Kidney (tissue), 14 donors: ENCODE results near the gene ECM2. TPM values are rescaled to one million over a fixed set of nuclear protein-coding genes. Genes with fewer than 3 reads are reported as not detected.

ENCODE experiments used
- DNase-seq, 5 donors: peaks; one replicate each; pipeline ENCODE4 v3.0.0-alpha.2; 2013 to 2020
- FAIRE-seq: peaks from 2 replicates; lab custom pipeline; 2012; peaks lifted over from hg19 to GRCh38; lab: Jason Lieb, UNC
- H3K27ac ChIP-seq, 2 donors: one replicate each; pipeline ENCODE4 v1.7.0; 2013; ENCODE audit warnings: low read depth in 2 of 2, low read length in 2 of 2, inconsistent platforms in 1 of 2
- H3K27me3 ChIP-seq: one replicate; pipeline ENCODE4 v1.7.1; 2013; ENCODE audit warnings: low read length, inconsistent platforms; ENCODE audit not compliant: control insufficient read depth, insufficient read depth
- H3K36me3 ChIP-seq, 3 donors: one replicate each; pipeline versions ENCODE4 v1.7.0 to v1.7.1; 2013; ENCODE audit warnings: low read length in 3 of 3, control low read depth in 1 of 3, inconsistent platforms in 1 of 3; ENCODE audit not compliant: insufficient read depth in 3 of 3, control insufficient read depth in 2 of 3
- H3K4me1 ChIP-seq, 3 donors: one replicate each; pipeline versions ENCODE4 v1.7.0 to v1.7.1; 2013; ENCODE audit warnings: low read length in 3 of 3, inconsistent platforms in 1 of 3, low read depth in 1 of 3; ENCODE audit not compliant: control insufficient read depth in 2 of 3, insufficient read depth in 2 of 3
- H3K4me3 ChIP-seq, 3 donors: one replicate each; pipeline versions ENCODE4 v1.7.0 to v1.8.1; 2013; ENCODE audit warnings: low read length in 3 of 3, control low read depth in 1 of 3, inconsistent platforms in 1 of 3
- H3K9ac ChIP-seq, 3 donors: one replicate each; pipeline versions ENCODE4 v1.7.0 to v1.7.1; 2013; ENCODE audit warnings: low read length in 3 of 3, control low read depth in 1 of 3, inconsistent platforms in 1 of 3
- H3K9me3 ChIP-seq, 3 donors: one replicate each; pipeline versions ENCODE4 v1.7.0 to v1.7.1; 2013; ENCODE audit warnings: low read length in 3 of 3, control low read depth in 1 of 3, inconsistent platforms in 1 of 3; ENCODE audit not compliant: control insufficient read depth in 2 of 3, insufficient read depth in 1 of 3
- CTCF ChIP-seq: IDR thresholded peaks from 3 replicates; pipeline ENCODE4 v1.5.1; 2012; ENCODE audit warnings: mild to moderate bottlenecking, moderate library complexity, borderline replicate concordance; ENCODE audit not compliant: insufficient read depth; ENCODE audit errors: extremely low read depth
- intact Hi-C: fragments of 100-400 bp; cut with DNase I; formaldehyde crosslinking; loops from one replicate; pipeline ENCODE4 v1.11.1; 2022
- polyA plus RNA-seq: library from polyadenylated mRNA; stranded (reverse); fragments of 350-450 nt; fragmentation: Illumina TruSeq; extraction: RNeasy Lipid Tissue Mini Kit (QIAGEN cat#74804); gene quantifications from one replicate; pipeline ENCODE4 v1.2.3, GENCODE V29; 2014; ENCODE audit warnings: low read depth, low replicate concordance; ENCODE audit not compliant: insufficient read depth
- total RNA-seq: library from RNA; stranded (reverse); fragmentation: NEBNext Ultra II Directional; extraction: Animal tissue kit (Norgen Biotek cat#: 25700); gene quantifications from one replicate; pipeline ENCODE4 v1.2.1, GENCODE V29; 2021
- donor health status: control.
- donor health status: control.
- donor health status: control.
- donor health status: control.
- donor health status: control.
- donor health status: DM: yes; HTN: yes; CAD: no.
- donor health status: Normal renal cell carcinoma (clear cell type).

The ECM2 gene
- total and polyA plus RNA-seq, 2 donors from 2014 or later = 5.5 to 7.6 TPM

- no peak for FAIRE-seq
- no peak for TF ChIP-seq CTCF
- DNase-seq = no peak
- Histone ChIP-seq H3K4me1 (no peaks in the 10 kb centered on the region), H3K4me3 (no peak overlapping the region), H3K27me3 (no peaks in the 10 kb centered on the region), H3K27ac (no peak overlapping the region), H3K36me3 (no peaks in the 10 kb centered on the region), H3K9ac (no peak overlapping the region), H3K9me3 (no peaks in the 10 kb centered on the region)
- intact Hi-C loops = no loop called here
These were observed 23.2 kb downstream of the ECM2 start for GRCh38 chr9:92512622-92513021.

- Histone ChIP-seq H3K9me3 (no peaks in the 10 kb centered on the region), H3K36me3 (no peaks in the 10 kb centered on the region), H3K9ac (no peak overlapping the region), H3K4me1 (no peaks in the 10 kb centered on the region), H3K27ac (no peak overlapping the region), H3K4me3 (no peak overlapping the region), H3K27me3 (no peaks in the 10 kb centered on the region)
- FAIRE-seq (no peak), DNase-seq (no peak)
- intact Hi-C loops = no loop called here
- no peak for TF ChIP-seq CTCF
These were observed 25.0 kb downstream of the ECM2 start for GRCh38 chr9:92510747-92511146.

- Histone ChIP-seq H3K4me1 (no peaks in the 10 kb centered on the region), H3K27me3 (no peaks in the 10 kb centered on the region), H3K27ac (no peak overlapping the region), H3K9me3 (no peaks in the 10 kb centered on the region), H3K4me3 (no peak overlapping the region), H3K36me3 (no peaks in the 10 kb centered on the region), H3K9ac (no peak overlapping the region)
- no peak for TF ChIP-seq CTCF
- FAIRE-seq = no peak
- DNase-seq = no peak
- intact Hi-C loops = no loop called here
These were observed 26.7 kb downstream of the ECM2 start for GRCh38 chr9:92509050-92509449.
